Ascending aorta (tissue), 2 donors: ENCODE data around the gene DNMT3A. TPM values are rescaled to one million over a fixed set of nuclear protein-coding genes. Genes with fewer than 3 reads are reported as not detected.
A peak's percentile ranks its signal among the peaks of the same experiment; 100 is the strongest.

Experiments used
- DNase-seq, 2 donors: peaks; one replicate each; pipeline ENCODE4 v3.0.0-alpha.2; 2019; ENCODE audit warnings: low spot score in 2 of 2
- H3K27ac ChIP-seq, 2 donors: fragments of 200-600 bp; sonication (generic); one replicate each; pipeline ENCODE4 v1.5.1; 2016 to 2017; ENCODE audit warnings: mild to moderate bottlenecking in 1 of 2
- H3K27me3 ChIP-seq: fragments of 200-600 bp; sonication (generic); one replicate; pipeline ENCODE4 v1.5.1; 2017
- H3K36me3 ChIP-seq, 2 donors: fragments of 200-600 bp; sonication (generic); one replicate each; pipeline ENCODE4 v1.5.1; 2016
- H3K4me1 ChIP-seq, 2 donors: fragments of 200-600 bp; sonication (generic); one replicate each; pipeline ENCODE4 v1.5.1; 2016 to 2017; ENCODE audit warnings: mild to moderate bottlenecking in 1 of 2
- H3K4me3 ChIP-seq, 2 donors: fragments of 200-600 bp; sonication (generic); one replicate each; pipeline ENCODE4 v1.5.1; 2016 to 2017; ENCODE audit warnings: mild to moderate bottlenecking in 1 of 2
- H3K9me3 ChIP-seq, 2 donors: fragments of 200-600 bp; sonication (generic); one replicate each; pipeline ENCODE4 v1.5.1; 2016
- CTCF ChIP-seq, 3 experiments: fragments of 200-600 bp in 2 of 3; fragments of 450-650 bp in 1 of 3; sonication (generic) in 2 of 3; IDR thresholded peaks; one replicate each; pipeline ENCODE4 v1.5.1; 2016 to 2019; ENCODE audit warnings: antibody characterized with exemption in 3 of 3, mild to moderate bottlenecking in 1 of 3, moderate library complexity in 1 of 3
- intact Hi-C: fragments of 100-400 bp; cut with DNase I; formaldehyde crosslinking; loops from one replicate; pipeline ENCODE4 v1.15.1; 2023
- total RNA-seq: library from RNA; depleted of rRNA; stranded (reverse); fragments of >200 nt; gene quantifications from one replicate; pipeline ENCODE4 v1.1.0, GENCODE V29; 2016

Gene DNMT3A
- total RNA-seq, 1 donor from 2014 or later, result 33.6 TPM

- Histone ChIP-seq H3K4me1 (peaks cover 4 to 9% of the 10 kb centered on the region in 2 donors), H3K36me3 (no peaks in the 10 kb centered on the region), H3K4me3 (no peak overlapping the region), H3K27ac (no peak overlapping the region), H3K27me3 (no peaks in the 10 kb centered on the region), H3K9me3 (no peaks in the 10 kb centered on the region)
- no peak for TF ChIP-seq CTCF (IDR thresholded peaks at IDR 0.05)
- DNase-seq, result no peak
- intact Hi-C loops, result loop anchor here (5.0 kb wide), 1 partner anchor 72 kb away; no protein-coding TSS in a partner anchor
These were observed 37.8 kb upstream of the DNMT3A start for GRCh38 chr2:25379535-25379934.

GRCh38 chr2:25378731-25379490 lies 37.2 kb upstream of the DNMT3A start:
- intact Hi-C loops, result loop anchor here (5.0 kb wide), 1 partner anchor 72 kb away; no protein-coding TSS in a partner anchor
- no peak for DNase-seq

GRCh38 chr2:25377822-25378421 lies 36.2 kb upstream of the DNMT3A start:
- H3K27me3 ChIP-seq, result no peaks in the 10 kb centered on the region
- peaks cover 4 to 9% of the 10 kb centered on the region in 2 donors for H3K4me1 ChIP-seq
- no peak overlapping the region for H3K27ac ChIP-seq
- H3K36me3 ChIP-seq, result no peaks in the 10 kb centered on the region
- no peak overlapping the region for H3K4me3 ChIP-seq
- intact Hi-C loops, result loop anchor here (2.0 to 5.0 kb wide), 2 partner anchors 71 to 125 kb away; no protein-coding TSS in a partner anchor
- no peak for DNase-seq
- no peaks in the 10 kb centered on the region for H3K9me3 ChIP-seq
- no peak for TF ChIP-seq CTCF (IDR thresholded peaks at IDR 0.05)

More at GRCh38 chr2:25378731-25379490, 37.2 kb upstream of the DNMT3A start:
- Histone ChIP-seq H3K4me3 (no peak overlapping the region), H3K27ac (no peak overlapping the region), H3K4me1 (peaks cover 4 to 9% of the 10 kb centered on the region in 2 donors), H3K36me3 (no peaks in the 10 kb centered on the region), H3K9me3 (no peaks in the 10 kb centered on the region), H3K27me3 (no peaks in the 10 kb centered on the region)
- no peak for TF ChIP-seq CTCF (IDR thresholded peaks at IDR 0.05)

GRCh38 chr2:25376750-25377621 lies 35.3 kb upstream of the DNMT3A start:
- DNase-seq, result peak; percentile 57 to 92
- Histone ChIP-seq H3K27ac (peak overlapping the region in 1 of 2 donors; percentile 24), H3K4me1 (peaks cover 4 to 9% of the 10 kb centered on the region in 2 donors), H3K36me3 (no peaks in the 10 kb centered on the region), H3K27me3 (no peaks in the 10 kb centered on the region), H3K4me3 (peak overlapping the region; percentile 9 to 52), H3K9me3 (no peaks in the 10 kb centered on the region)
- TF ChIP-seq CTCF (IDR thresholded peaks at IDR 0.05), result peak; percentile 76 to 88 (median 87)
- intact Hi-C loops, result loop anchor here (1.0 to 5.0 kb wide), 5 partner anchors 15 to 124 kb away; no protein-coding TSS in a partner anchor

- intact Hi-C loops, result loop anchor here (1.0 to 5.0 kb wide), 5 partner anchors 14 to 123 kb away; no protein-coding TSS in a partner anchor
- DNase-seq, result no peak
- H3K4me3 ChIP-seq, result peak overlapping the region; percentile 9 to 52
- no peaks in the 10 kb centered on the region for H3K36me3 ChIP-seq
- peak overlapping the region in 1 of 2 donors; percentile 24 for H3K27ac ChIP-seq
- TF ChIP-seq CTCF (IDR thresholded peaks at IDR 0.05), result no peak
- no peaks in the 10 kb centered on the region for H3K27me3 ChIP-seq
- peaks cover 4 to 9% of the 10 kb centered on the region in 2 donors for H3K4me1 ChIP-seq
- no peaks in the 10 kb centered on the region for H3K9me3 ChIP-seq
These were observed 34.3 kb upstream of the DNMT3A start for GRCh38 chr2:25375989-25376545.
